Thyroid gland (tissue), 4 donors: Measurements from ENCODE around the gene ST6GAL2. TPM values are rescaled to one million over a fixed set of nuclear protein-coding genes. Genes with fewer than 3 reads are reported as not detected.

Experiments
- DNase-seq, 2 donors: peaks; one replicate each; pipeline ENCODE4 v3.0.0-alpha.2; 2019
- H3K27ac ChIP-seq, 3 donors: fragments of 200-600 bp; sonication (generic); 1 replicate in 2 of 3; 2 replicates in 1 of 3; pipeline ENCODE4 v1.5.1; 2016 to 2019; ENCODE audit warnings: mild to moderate bottlenecking in 1 of 3, moderate library complexity in 1 of 3
- H3K27me3 ChIP-seq: fragments of 200-600 bp; sonication (generic); one replicate; pipeline ENCODE4 v1.5.1; 2019
- H3K36me3 ChIP-seq, 2 donors: fragments of 200-600 bp; sonication (generic); one replicate each; pipeline ENCODE4 v1.5.1; 2016 to 2019
- H3K4me1 ChIP-seq, 2 donors: fragments of 200-600 bp; sonication (generic); one replicate each; pipeline ENCODE4 v1.5.1; 2017 to 2019
- H3K4me3 ChIP-seq, 3 donors: fragments of 200-600 bp; sonication (generic); replicated peaks in 1 of 3; 1 replicate in 2 of 3; 2 replicates in 1 of 3; pipeline ENCODE4 v1.5.1; 2016; ENCODE audit warnings: mild to moderate bottlenecking in 1 of 3
- H3K9me3 ChIP-seq: fragments of 200-600 bp; sonication (generic); one replicate; pipeline ENCODE4 v1.5.1; 2017
- CTCF ChIP-seq, 6 experiments: fragments of 200-600 bp in 3 of 6; fragments of 450-650 bp in 3 of 6; sonication (generic) in 3 of 6; IDR thresholded peaks; one replicate each; pipeline ENCODE4 v1.5.1; 2016 to 2019; ENCODE audit warnings: antibody characterized with exemption in 6 of 6, mild to moderate bottlenecking in 2 of 6, inconsistent platforms in 1 of 6, moderate library complexity in 1 of 6
- POLR2A ChIP-seq, 2 donors: fragments of 450-650 bp; IDR thresholded peaks; one replicate each; pipeline ENCODE4 v1.6.1; 2017; ENCODE audit warnings: antibody characterized with exemption in 2 of 2, mild to moderate bottlenecking in 2 of 2, moderate library complexity in 1 of 2
- WGBS, 2 donors: methylation state at CpG; one replicate each; pipeline ENCODE4 v1.1.5; 2017; 5-methylcytosine and 5-hydroxymethylcytosine counted together
- intact Hi-C: fragments of 100-400 bp; cut with DNase I; formaldehyde crosslinking; loops from one replicate; pipeline ENCODE4 v1.15.1; 2023
- total RNA-seq, 4 donors: library from RNA; depleted of rRNA; stranded (reverse); fragments of >200 nt; gene quantifications; one replicate each; pipeline ENCODE4 v1.2.3, GENCODE V29; 2016

Gene ST6GAL2
- total RNA-seq, 4 donors from 2014 or later, result 17.6 to 94.5 (median 49.9) TPM

GRCh38 chr2:106840818-106841217, 45.1 kb downstream of the ST6GAL2 start:
- peak overlapping the region; percentile 36 to 75 (median 66) for H3K27ac ChIP-seq

DNA sequence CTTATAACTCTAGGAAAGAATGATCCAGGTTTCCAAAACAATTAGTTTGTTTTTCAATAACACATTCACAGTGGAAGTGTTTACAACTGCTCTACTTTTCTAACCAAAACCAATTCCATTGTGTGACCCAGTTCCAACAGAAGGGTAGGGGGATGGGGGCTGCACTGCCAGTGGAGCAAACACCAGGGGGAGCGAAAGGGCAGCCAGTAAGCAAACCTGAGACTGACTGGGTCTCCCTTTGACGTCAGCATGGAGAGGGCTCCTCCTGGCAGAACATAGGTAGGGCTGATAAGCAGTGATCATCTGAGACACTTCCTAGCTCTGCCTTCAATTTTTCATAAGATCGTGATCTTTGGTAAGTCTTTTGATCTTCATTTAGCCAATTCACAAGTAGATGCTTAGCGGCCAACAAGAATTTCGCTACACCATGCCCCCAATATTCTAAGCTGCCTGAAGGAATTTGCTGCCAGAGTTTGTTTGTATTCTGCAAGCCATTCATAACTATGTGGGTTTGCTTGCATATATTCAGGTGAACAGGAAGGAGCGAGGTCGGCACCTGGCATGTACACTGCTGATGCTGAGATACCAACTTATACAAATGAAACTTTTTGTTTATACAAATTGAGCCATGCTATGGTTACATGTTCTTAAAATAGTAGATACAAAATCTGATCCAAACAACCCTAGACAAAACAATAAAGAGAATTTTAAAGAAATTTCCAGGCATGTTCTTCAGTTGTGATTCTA, 45.9 kb downstream of the ST6GAL2 start:
- Histone ChIP-seq H3K4me1 (peaks cover 31 to 39% of the 10 kb centered on the region in 2 donors), H3K27ac (peak overlapping the region; percentile 36 to 75 (median 66)), H3K4me3 (no peak overlapping the region), H3K36me3 (no peaks in the 10 kb centered on the region), H3K27me3 (no peaks in the 10 kb centered on the region), H3K9me3 (no peaks in the 10 kb centered on the region)
- WGBS, 2 donors, result 58 to 61% methylated on average over 7 of the region's 7 CpGs
- intact Hi-C loops, result no loop called here
- TF ChIP-seq POLR2A (IDR thresholded peaks at IDR 0.05) (no peak), CTCF (IDR thresholded peaks at IDR 0.05) (peak in 5 of 6 experiments; percentile 37 to 75 (median 55))
- peak; percentile 79 to 84 for DNase-seq

More at GRCh38 chr2:106840818-106841217, 45.1 kb downstream of the ST6GAL2 start:
- Histone ChIP-seq H3K27me3 (no peaks in the 10 kb centered on the region), H3K36me3 (no peaks in the 10 kb centered on the region), H3K4me3 (no peak overlapping the region), H3K9me3 (no peaks in the 10 kb centered on the region), H3K4me1 (peaks cover 37 to 40% of the 10 kb centered on the region in 2 donors)
- no peak for DNase-seq
- TF ChIP-seq CTCF (IDR thresholded peaks at IDR 0.05) (no peak), POLR2A (IDR thresholded peaks at IDR 0.05) (no peak)
- intact Hi-C loops, result no loop called here
- WGBS, 2 donors, result 33 to 34% methylated on average over 2 of the region's 2 CpGs

- no peaks in the 10 kb centered on the region for H3K9me3 ChIP-seq
- no peaks in the 10 kb centered on the region for H3K36me3 ChIP-seq
- no peak for TF ChIP-seq POLR2A (IDR thresholded peaks at IDR 0.05)
- no peak for TF ChIP-seq CTCF (IDR thresholded peaks at IDR 0.05)
- no peak overlapping the region for H3K27ac ChIP-seq
- H3K4me3 ChIP-seq, result no peak overlapping the region
- H3K27me3 ChIP-seq, result no peaks in the 10 kb centered on the region
- no peak for DNase-seq
- intact Hi-C loops, result no loop called here
- WGBS, 2 donors, result 80 to 83% methylated on average over 3 of the region's 3 CpGs
- no peaks in the 10 kb centered on the region for H3K4me1 ChIP-seq
These were observed 52.7 kb downstream of the ST6GAL2 start for GRCh38 chr2:106833256-106833655.

GRCh38 chr2:106831816-106832569, 54.0 kb downstream of the ST6GAL2 start:
- no peaks in the 10 kb centered on the region for H3K4me1 ChIP-seq
- H3K27me3 ChIP-seq, result no peaks in the 10 kb centered on the region
- H3K27ac ChIP-seq, result no peak overlapping the region
- no peaks in the 10 kb centered on the region for H3K9me3 ChIP-seq
- no peak overlapping the region for H3K4me3 ChIP-seq
- 82 to 83% methylated on average over 6 of the region's 6 CpGs for WGBS, 2 donors
- intact Hi-C loops, result no loop called here
- TF ChIP-seq CTCF (IDR thresholded peaks at IDR 0.05) (no peak), POLR2A (IDR thresholded peaks at IDR 0.05) (no peak)
- no peak for DNase-seq
- no peaks in the 10 kb centered on the region for H3K36me3 ChIP-seq

GRCh38 chr2:106831241-106831640, 54.7 kb downstream of the ST6GAL2 start:
- intact Hi-C loops, result no loop called here

More at GRCh38 chr2:106831241-106831640, 54.7 kb downstream of the ST6GAL2 start:
- TF ChIP-seq CTCF (IDR thresholded peaks at IDR 0.05) (no peak), POLR2A (IDR thresholded peaks at IDR 0.05) (no peak)
- no peaks in the 10 kb centered on the region for H3K36me3 ChIP-seq
- H3K27me3 ChIP-seq, result no peaks in the 10 kb centered on the region
- WGBS, 2 donors, result 83 to 87% methylated on average over 3 of the region's 3 CpGs
- no peaks in the 10 kb centered on the region for H3K9me3 ChIP-seq
- DNase-seq, result no peak
- no peak overlapping the region for H3K4me3 ChIP-seq
- no peak overlapping the region for H3K27ac ChIP-seq
- H3K4me1 ChIP-seq, result no peaks in the 10 kb centered on the region
